Endothelial cell of hepatic sinusoid (primary cell): ENCODE results near the gene OXNAD1.

Experiments used
- in situ Hi-C: cut with HindIII; loops from 2 replicates; pipeline ENCODE4 v1.10.0; 2017; ENCODE audit warnings: low sequenced_read_pairs

Gene OXNAD1

GRCh38 chr3:16352428-16352827 is 87.4 kb downstream of the OXNAD1 start:
- in situ Hi-C loops = no loop called here

DNA sequence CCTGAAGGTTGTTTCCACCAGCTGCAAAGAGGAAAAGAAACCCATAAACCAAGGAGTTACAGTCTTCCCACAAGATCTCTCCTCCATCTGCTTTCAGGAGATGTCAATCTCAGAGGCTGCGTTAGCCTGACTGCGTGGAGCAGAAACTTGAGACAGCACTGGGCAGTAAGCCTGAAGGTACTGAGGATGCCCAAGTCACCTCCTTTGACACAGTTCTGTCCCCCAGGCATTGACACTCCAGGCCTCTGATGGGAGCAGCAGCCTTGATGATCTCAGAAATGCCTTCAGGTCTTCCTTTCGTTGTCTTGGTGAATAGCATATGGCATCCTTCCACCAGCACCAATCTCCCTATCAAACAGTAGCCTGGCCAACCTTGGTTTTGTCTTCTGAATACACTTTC is 89.3 kb downstream of the OXNAD1 start:
- in situ Hi-C loops = no loop called here
